Kidney epithelial cell (primary cell): Measurements from ENCODE around the gene GNG7. TPM values are rescaled to one million over a fixed set of nuclear protein-coding genes. Genes with fewer than 3 reads are reported as not detected.

Experiments
- DNase-seq: peaks from one replicate; pipeline ENCODE4 v3.0.0-alpha.2; 2010; ENCODE audit warnings: low read depth
- H3K27me3 ChIP-seq: 2 replicates; pipeline ENCODE4 v1.6.0; 2011; ENCODE audit warnings: low read length; ENCODE audit not compliant: control insufficient read depth, insufficient read depth
- H3K36me3 ChIP-seq: 2 replicates; pipeline ENCODE4 v1.5.1; 2011; ENCODE audit warnings: low read length; ENCODE audit not compliant: control insufficient read depth, insufficient read depth
- H3K4me3 ChIP-seq: 2 replicates; pipeline ENCODE4 v1.5.1; 2011; ENCODE audit warnings: low read depth, mild to moderate bottlenecking, control low read depth, low read length
- total RNA-seq: library from RNA; depleted of rRNA; stranded (reverse); fragments of >200 nt; gene quantifications from 2 replicates; pipeline ENCODE4 v1.2.3, GENCODE V29; 2015
- TF ChIP-seq, protein P1 (sequence below): IDR thresholded peaks from 2 replicates; pipeline ENCODE4 v1.5.1; 2011; ENCODE audit warnings: mild to moderate bottlenecking, moderate library complexity, low read length, control low read depth, inconsistent platforms; ENCODE audit not compliant: insufficient read depth, poor library complexity, severe bottlenecking

Gene GNG7
- total RNA-seq, 1 donor from 2014 or later: 0.33 TPM

DNA sequence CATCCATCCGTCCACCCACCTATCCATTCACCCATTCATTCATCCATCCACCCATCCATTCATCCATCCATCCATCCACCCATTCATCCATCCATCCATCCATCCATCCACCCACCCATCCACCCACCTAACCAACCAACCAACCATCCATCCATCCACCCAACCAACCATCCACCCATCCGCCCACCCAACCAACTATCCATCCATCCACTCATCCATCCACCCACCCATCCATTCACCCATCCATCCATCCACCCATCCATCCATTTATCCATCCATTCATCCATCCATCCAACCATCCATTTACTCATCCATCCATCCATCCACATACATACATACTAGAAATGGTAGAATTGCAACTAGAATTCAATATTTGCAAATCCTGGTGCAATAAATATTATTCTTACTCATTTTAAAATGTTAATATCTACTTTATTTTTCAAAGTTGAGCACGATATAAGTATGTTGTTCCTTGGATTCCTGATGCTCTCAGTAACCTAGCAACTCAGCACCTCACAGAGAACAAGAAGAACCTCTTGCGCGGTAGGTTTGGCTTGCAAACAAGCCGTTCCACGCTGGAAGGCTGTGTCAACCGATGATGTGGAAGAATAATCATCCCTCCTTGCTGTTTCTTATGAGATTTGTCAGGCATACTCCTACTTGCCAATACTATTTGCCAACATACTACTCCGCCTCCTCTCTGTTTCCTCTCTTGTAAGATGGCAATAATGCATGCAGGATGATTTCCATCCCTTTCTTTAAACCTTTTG, 111.7 kb downstream of the GNG7 start:
- TF ChIP-seq, protein P1, sequence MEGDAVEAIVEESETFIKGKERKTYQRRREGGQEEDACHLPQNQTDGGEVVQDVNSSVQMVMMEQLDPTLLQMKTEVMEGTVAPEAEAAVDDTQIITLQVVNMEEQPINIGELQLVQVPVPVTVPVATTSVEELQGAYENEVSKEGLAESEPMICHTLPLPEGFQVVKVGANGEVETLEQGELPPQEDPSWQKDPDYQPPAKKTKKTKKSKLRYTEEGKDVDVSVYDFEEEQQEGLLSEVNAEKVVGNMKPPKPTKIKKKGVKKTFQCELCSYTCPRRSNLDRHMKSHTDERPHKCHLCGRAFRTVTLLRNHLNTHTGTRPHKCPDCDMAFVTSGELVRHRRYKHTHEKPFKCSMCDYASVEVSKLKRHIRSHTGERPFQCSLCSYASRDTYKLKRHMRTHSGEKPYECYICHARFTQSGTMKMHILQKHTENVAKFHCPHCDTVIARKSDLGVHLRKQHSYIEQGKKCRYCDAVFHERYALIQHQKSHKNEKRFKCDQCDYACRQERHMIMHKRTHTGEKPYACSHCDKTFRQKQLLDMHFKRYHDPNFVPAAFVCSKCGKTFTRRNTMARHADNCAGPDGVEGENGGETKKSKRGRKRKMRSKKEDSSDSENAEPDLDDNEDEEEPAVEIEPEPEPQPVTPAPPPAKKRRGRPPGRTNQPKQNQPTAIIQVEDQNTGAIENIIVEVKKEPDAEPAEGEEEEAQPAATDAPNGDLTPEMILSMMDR: no peak
- no peak for DNase-seq

DNA sequence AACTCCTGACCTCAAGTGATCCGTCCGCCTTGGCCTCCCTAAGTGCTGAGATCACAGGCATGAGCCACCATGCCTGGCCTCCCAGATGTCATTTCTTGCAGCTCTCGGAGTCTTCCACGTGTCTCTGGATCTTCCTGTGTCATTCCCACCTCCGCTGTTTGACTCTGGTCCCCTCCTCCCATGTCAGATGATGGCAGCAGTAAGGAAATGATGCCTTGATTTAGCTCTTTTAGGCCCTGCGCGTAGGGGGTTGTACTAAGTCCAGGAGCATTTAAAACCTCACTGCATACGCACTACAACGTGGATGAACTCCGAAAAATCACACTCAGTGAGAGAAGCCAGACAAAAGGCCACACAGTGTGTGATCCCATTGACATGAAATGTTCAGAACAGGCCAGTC, 113.1 kb downstream of the GNG7 start:
- H3K27me3 ChIP-seq: peaks cover 2% of the 10 kb centered on the region
- TF ChIP-seq, protein P1: no peak
- H3K4me3 ChIP-seq: no peak overlapping the region
- no peak for DNase-seq
- H3K36me3 ChIP-seq: no peaks in the 10 kb centered on the region

More for the DNA sequence above, 111.7 kb downstream of the GNG7 start:
- Histone ChIP-seq H3K4me3 (no peak overlapping the region), H3K27me3 (peaks cover 2% of the 10 kb centered on the region), H3K36me3 (no peaks in the 10 kb centered on the region)

DNA sequence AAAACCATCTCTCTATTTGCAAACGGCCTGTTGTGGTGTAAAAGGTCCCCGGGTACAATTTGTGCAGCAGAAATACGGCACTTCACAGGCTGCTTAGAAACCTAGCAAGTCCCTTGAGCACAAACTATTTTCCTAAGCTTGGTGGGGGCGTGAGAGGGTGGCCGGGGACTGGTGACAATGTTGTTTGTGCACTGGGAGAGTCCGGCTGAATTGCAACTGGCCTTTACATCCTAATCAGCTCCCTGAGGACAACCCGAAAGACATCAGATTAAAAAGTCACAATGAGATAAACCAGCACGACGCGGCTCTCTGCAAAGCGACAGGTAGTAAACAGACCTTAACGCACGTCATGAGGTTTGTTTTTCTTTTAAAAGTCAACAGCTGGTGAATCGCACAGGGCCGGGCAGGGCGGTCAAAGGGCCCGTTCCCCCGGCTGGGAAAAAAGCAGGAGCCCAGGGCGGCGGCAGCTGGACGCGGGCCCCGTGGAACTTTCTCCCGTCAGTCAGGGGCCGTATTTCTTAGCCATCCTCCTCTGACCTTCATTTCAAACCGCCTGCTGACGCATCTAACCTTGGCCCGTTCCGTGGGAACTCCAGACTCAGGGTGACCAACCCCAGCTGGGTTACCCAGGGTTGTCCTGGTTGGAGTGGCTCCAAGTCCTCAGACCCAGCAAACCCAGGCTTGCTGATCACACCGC, 114.3 kb downstream of the GNG7 start:
- Histone ChIP-seq H3K27me3 (peaks cover 2% of the 10 kb centered on the region), H3K4me3 (no peak overlapping the region), H3K36me3 (no peaks in the 10 kb centered on the region)
- no peak for DNase-seq
- TF ChIP-seq, protein P1: no peak

DNA sequence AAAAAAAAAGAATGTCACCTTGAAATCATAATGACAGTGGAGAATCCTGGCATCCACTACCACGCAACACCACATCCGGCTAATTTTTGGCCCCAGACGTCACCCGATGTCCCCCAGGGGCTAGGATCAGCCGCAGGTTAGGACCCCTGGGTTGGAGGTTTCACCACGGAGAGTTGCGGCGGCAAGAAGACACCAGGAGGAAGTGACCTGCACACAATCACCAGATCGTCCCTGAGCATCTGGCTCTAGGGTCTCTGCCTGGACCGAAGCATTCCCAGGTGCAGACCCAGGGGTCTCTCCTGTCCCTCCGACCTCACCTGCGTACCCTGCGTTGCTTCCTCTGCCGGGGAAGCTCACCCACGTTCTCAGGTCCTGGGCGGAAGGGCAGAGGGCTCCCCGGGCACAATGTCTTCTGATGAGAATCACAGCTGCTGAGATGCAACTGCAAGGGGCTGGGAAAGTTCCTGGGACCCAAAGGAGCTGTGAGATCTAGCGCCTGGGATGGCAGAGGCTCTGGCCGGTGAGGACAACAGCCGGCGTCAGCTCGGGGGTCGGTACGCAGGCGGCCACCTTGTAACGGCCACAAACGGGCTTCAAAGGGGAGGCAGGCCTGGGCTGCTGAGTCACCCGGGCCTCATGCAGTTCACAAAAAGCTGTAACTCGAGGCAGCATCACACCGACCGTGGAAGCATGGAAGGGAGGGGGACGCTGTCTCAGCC, 115.3 kb downstream of the GNG7 start:
- TF ChIP-seq, protein P1: no peak
- DNase-seq: no peak
- Histone ChIP-seq H3K36me3 (no peaks in the 10 kb centered on the region), H3K27me3 (peaks cover 2% of the 10 kb centered on the region), H3K4me3 (no peak overlapping the region)

DNA sequence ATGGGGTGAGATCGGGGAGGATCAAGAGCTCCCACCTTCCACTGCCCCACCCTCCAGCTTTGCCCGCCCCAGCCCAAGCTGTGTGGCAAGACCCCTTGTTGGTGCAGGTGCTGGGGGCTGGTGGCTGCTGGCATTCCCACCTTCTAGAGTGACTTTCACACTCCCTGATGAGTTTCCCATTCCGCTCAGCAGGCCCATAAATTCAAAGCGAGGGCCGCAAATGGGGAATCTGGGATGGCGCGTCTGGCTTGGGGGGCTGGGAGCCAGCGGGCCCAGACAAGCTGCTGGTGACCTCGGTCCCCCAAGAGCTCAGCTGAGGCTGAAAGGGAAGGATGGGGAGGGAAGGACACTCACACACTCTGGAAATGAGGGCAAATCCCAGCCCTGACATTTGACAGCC, 116.3 kb downstream of the GNG7 start:
- TF ChIP-seq, protein P1: no peak
- DNase-seq: no peak
- Histone ChIP-seq H3K36me3 (no peaks in the 10 kb centered on the region), H3K27me3 (peaks cover 2% of the 10 kb centered on the region), H3K4me3 (no peak overlapping the region)
